ENCODE data around the gene MINDY4B. TPM values are rescaled to one million over a fixed set of nuclear protein-coding genes. Genes with fewer than 3 reads are reported as not detected.

Gene MINDY4B
- total RNA-seq, 6 experiments from 2014 or later = not detected

DNA sequence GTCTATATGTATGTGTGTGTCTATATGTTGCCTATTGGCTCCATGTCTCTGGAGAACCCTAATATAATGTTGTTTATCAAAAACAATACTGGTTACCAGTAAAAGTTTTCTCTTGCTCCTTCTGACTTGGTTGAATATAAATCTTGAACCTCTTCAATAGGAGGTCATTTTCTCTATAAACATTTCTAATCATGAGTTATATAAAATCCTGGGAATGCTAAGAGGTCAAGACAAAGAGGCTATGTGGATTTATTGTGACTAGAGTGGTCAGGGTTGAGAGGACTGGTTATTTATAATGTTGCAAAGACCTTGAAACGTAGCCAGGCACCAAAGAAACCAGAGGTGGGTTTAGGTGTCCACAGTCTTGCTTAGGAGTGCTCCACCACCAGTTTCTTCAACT is 1.2 kb upstream of the MINDY4B start:
- no peaks in the 10 kb centered on the region for H3K4me1 ChIP-seq
- intact Hi-C loops (cut with DNase I) = no loop called here
- no peaks in the 10 kb centered on the region for H3K27me3 ChIP-seq
- 33% methylated on average over 1 of the region's 1 CpG for WGBS (ENCODE audit: insufficient coverage, low coverage, low lambda C conversion rate, missing lambda C conversion rate)
- H3K27ac ChIP-seq = no peak overlapping the region
- H3K36me3 ChIP-seq = no peaks in the 10 kb centered on the region
- H3K9me3 ChIP-seq = no peaks in the 10 kb centered on the region
- no peak overlapping the region for H3K4me3 ChIP-seq
- DNase-seq (no peak), ATAC-seq (no peak)
- TF ChIP-seq, protein P1, sequence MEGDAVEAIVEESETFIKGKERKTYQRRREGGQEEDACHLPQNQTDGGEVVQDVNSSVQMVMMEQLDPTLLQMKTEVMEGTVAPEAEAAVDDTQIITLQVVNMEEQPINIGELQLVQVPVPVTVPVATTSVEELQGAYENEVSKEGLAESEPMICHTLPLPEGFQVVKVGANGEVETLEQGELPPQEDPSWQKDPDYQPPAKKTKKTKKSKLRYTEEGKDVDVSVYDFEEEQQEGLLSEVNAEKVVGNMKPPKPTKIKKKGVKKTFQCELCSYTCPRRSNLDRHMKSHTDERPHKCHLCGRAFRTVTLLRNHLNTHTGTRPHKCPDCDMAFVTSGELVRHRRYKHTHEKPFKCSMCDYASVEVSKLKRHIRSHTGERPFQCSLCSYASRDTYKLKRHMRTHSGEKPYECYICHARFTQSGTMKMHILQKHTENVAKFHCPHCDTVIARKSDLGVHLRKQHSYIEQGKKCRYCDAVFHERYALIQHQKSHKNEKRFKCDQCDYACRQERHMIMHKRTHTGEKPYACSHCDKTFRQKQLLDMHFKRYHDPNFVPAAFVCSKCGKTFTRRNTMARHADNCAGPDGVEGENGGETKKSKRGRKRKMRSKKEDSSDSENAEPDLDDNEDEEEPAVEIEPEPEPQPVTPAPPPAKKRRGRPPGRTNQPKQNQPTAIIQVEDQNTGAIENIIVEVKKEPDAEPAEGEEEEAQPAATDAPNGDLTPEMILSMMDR (IDR thresholded peaks at IDR 0.05) = no peak
- no peak for TF ChIP-seq POLR2A (IDR thresholded peaks at IDR 0.05)

DNA sequence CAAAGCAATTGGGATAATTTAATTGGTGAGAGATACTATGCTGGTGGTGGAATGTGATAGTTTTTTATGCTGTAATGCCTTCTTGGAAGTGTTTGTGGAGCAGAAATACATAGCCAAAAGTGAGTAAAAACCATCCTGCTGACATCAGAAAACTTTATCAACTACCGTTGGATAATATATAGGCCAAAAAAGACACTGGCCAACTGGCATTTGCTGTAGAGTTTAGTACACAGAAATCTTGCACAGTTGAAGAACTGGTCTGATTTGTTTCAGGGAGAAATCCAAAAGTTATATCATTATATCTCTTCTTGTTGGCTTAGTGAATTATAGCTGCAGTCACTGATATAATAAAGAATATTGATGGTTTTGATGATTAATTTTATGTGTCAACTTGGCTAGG is 507 bp upstream of the MINDY4B start:
- H3K27me3 ChIP-seq = no peaks in the 10 kb centered on the region
- TF ChIP-seq, protein P1 (IDR thresholded peaks at IDR 0.05) = no peak
- TF ChIP-seq POLR2A (IDR thresholded peaks at IDR 0.05) = no peak
- no peaks in the 10 kb centered on the region for H3K9me3 ChIP-seq
- no peak overlapping the region for H3K27ac ChIP-seq
- intact Hi-C loops (cut with DNase I) = no loop called here
- no peaks in the 10 kb centered on the region for H3K36me3 ChIP-seq
- no peak for DNase-seq
- H3K4me1 ChIP-seq = no peaks in the 10 kb centered on the region
- WGBS (ENCODE audit: insufficient coverage, low coverage, low lambda C conversion rate, missing lambda C conversion rate) = 76% methylated on average over 1 of the region's 1 CpG
- H3K4me3 ChIP-seq = no peak overlapping the region
- no peak for ATAC-seq

- Histone ChIP-seq H3K9me3 (no peaks in the 10 kb centered on the region), H3K4me1 (no peaks in the 10 kb centered on the region), H3K27me3 (no peaks in the 10 kb centered on the region), H3K4me3 (no peak overlapping the region), H3K27ac (no peak overlapping the region), H3K36me3 (no peaks in the 10 kb centered on the region)
- TF ChIP-seq POLR2A (IDR thresholded peaks at IDR 0.05) = no peak
- TF ChIP-seq, protein P1 (IDR thresholded peaks at IDR 0.05) = no peak
- intact Hi-C loops (cut with DNase I) = no loop called here
- no peak for DNase-seq
- WGBS (ENCODE audit: insufficient coverage, low coverage, low lambda C conversion rate, missing lambda C conversion rate) = 44% methylated on average over 2 of the region's 2 CpGs
- no peak for ATAC-seq
Measured at GRCh38 chr3:150902988-150903387, 2.3 kb downstream of the MINDY4B start.

GRCh38 chr3:150901793-150902192 is 3.4 kb downstream of the MINDY4B start:
- ATAC-seq (no peak), DNase-seq (no peak)
- Histone ChIP-seq H3K4me1 (no peaks in the 10 kb centered on the region), H3K27me3 (no peaks in the 10 kb centered on the region), H3K4me3 (no peak overlapping the region), H3K9me3 (no peaks in the 10 kb centered on the region), H3K27ac (no peak overlapping the region), H3K36me3 (no peaks in the 10 kb centered on the region)
- 68% methylated on average over 6 of the region's 10 CpGs for WGBS (ENCODE audit: insufficient coverage, low coverage, low lambda C conversion rate, missing lambda C conversion rate)
- TF ChIP-seq, protein P1 (IDR thresholded peaks at IDR 0.05) = no peak
- TF ChIP-seq POLR2A (IDR thresholded peaks at IDR 0.05) = no peak
- intact Hi-C loops (cut with DNase I) = no loop called here

- Histone ChIP-seq H3K27me3 (no peaks in the 10 kb centered on the region), H3K36me3 (no peaks in the 10 kb centered on the region), H3K27ac (no peak overlapping the region), H3K4me1 (no peaks in the 10 kb centered on the region), H3K4me3 (no peak overlapping the region), H3K9me3 (no peaks in the 10 kb centered on the region)
- intact Hi-C loops (cut with DNase I) = no loop called here
- WGBS (ENCODE audit: insufficient coverage, low coverage, low lambda C conversion rate, missing lambda C conversion rate) = 22% methylated on average over 1 of the region's 2 CpGs
- DNase-seq = no peak
- ATAC-seq = no peak
- TF ChIP-seq, protein P1 (IDR thresholded peaks at IDR 0.05) = no peak
- TF ChIP-seq POLR2A (IDR thresholded peaks at IDR 0.05) = no peak
Measured at GRCh38 chr3:150899141-150899540, 6.1 kb downstream of the MINDY4B start.
